Activated CD4-positive, alpha-beta T cell treated with anti-CD3 and anti-CD28 coated beads for 1 hour (primary cell): ENCODE results near the gene PALD1.

Experiments used
- DNase-seq: peaks from one replicate; pipeline ENCODE4 v3.0.0-alpha.2; 2020

Gene PALD1

DNA sequence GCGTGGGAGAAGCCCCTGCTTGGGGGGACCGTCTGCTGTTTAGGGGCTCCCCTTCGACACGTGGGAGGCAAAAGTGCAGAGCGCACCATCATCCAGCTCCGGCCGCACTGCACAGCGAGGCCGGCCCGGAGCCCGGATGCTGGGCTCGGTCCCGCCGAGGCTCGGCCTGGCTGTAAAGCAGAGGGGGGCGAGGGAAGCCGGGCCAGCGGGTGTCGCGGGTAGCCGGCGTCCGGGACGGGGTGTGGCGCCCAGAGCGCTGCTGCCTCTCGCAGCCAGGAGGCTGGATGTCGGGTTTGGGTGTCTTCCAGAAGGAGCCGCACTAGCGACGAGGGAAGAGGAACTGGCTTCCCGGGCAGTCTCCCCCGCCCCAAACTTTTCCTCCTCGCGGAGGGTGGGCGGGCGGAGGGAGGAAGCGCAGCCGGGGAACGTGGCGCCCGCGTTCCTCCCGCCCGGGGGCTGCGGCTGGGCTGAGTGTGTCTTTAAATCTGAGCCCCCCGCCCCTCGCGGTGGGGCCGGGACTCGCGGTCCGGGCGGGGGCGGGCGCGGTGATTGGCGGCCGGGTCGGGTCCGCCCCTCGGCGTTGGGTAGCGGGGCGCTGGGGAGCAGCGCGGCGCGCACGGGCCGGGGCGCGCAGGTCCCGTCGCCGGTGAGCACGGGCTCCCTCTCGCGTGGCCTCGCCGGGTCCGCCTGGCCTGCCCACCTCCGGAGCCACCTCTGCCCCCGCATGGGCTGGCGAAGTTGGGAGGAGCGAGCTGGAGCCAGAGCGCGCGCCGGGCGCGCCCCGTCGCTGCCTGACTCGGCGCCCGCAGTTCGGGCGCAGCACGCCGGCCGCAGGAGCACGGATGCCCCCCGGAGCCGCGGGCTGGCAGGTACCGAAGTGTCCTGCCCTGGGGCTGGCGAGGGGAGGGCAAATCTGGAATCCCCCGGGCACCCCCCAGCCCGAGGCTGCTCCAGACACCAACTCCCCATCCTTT lies at the start of gene PALD1:
PALD1 (plus strand) TSS at position 577 of the 974 bp plus-strand sequence. CDS start 47,185 bp downstream, outside the sequence.
- DNase-seq, result peak; percentile 19

DNA sequence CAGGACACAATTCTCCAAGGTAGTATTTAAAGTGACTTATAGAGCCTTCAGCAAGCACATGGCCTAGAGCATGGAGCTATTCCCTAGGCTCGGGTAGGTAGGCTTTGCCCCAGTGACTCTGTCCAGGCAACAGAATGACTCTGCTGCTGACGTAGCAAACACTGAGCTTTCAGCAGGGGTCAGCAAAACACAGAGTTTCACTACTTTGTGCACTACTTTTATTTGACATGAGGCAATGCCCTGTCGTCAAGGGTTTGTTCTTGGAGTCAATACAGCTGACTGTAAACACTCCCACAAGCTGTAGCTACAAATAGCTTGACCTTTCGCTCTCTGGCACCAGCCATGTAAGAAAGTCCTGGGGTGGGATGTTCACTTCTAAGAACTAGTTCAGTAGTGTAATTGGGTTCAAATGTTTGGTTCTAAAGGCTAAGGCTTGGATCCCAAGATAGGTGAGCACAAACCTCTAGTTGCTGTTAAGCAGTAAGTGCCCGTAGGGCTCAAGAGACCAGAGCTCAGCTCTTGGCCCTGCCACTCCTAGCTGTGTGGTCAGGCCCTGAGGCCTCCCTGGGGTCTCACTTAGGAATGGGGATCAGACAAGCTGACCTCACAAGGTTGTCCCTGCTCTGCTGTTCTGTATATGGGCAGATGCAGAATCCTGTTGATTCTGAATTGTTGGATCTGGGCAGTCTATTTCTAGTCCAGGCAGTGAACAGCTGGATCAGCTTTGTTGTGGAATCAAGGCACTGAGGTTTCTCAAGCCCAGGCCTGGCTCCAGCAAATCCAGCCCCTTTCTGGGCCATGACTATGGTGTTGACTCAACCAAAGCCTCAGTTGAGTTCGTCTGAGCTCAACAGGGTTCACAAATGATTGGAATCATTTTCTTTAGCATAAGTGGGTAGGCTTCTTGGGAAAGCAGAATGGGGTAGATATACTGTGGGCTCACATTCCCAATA lies 47.8 kb upstream of the PALD1 start:
- DNase-seq, result no peak

DNA sequence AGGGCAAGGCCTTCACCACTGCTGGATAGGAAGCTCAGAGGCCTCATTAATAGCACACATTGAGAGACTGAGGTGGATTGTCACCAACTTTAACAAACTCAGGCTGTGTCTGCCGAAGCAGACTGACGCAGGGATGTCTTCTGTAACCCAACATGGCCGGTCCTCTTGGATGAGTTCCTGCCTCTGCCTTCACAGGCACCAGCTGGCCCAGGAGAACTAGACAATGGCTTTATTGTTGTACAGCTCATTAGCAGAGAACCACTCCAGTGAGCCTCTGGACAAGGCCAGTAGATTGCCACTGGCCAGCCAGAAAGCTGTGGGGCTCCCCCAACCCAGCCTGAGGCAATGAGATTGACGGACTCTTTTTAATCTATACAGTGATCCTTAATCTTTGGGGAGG lies 46.5 kb upstream of the PALD1 start:
- no peak for DNase-seq

DNA sequence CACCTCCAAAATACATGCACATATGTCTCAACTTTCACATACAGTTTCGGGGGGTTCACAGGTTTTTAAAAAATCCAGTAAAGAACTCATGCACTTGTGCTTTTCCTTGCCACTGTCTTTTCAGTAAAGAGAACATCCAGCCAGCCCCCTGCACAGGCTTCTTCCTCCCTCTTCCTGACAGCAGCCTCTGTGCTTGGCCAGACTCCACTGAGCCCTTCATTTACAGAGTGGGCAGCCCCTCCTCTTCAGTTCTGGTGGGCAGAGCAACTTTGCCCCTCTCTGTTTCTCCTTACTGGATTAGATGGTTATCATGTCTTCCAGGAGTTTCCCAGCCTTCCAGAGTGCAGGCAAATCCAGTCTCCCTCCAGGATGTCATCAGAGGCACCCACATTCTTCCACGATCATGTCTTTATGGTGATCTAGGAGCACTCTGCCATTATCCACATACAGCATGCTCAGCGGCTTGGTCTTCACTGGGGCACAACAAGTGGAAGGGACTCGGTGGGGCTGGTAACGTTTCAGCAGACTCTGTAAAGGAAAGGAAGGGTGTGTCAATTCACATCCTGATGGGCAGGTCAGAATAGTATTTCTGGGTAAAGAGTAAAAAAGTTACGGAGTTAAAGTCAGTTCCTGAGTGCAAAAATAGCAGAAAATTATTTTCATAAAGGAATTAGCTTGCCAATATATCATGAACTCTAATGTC lies 45.9 kb upstream of the PALD1 start:
- no peak for DNase-seq

DNA sequence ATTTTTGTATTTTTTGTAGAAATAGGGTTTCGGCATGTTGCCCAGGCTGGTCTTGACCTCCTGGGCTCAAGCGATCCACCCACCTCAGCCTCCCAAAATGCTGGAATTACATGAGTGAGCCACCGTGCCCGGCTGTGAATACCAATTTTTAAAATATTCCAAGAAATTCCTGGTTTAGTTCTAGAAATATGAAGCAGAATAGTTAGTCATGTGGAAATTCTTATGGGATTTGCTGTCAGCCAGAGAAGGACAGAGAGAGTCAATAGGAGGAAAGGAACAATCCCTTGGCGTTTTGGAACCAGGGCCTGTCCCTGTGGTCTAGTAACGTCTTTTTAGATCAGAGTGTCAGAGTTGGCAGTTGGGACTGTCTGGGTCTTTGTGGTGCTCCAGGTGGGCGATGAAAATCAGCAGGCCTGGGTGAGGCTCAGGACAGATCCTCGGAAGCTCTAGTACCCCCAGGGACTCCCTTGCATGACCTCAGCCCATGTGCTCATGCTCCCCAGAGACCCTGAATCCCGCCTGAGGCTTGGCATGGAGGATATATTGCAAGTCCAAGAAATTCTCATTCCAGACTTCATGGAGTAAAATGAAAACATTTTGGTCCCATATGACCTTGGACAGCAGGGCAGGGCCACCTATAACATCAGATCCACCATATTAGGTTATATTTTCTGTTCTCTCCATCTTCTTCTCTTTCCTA lies 44.8 kb upstream of the PALD1 start:
- DNase-seq, result no peak

DNA sequence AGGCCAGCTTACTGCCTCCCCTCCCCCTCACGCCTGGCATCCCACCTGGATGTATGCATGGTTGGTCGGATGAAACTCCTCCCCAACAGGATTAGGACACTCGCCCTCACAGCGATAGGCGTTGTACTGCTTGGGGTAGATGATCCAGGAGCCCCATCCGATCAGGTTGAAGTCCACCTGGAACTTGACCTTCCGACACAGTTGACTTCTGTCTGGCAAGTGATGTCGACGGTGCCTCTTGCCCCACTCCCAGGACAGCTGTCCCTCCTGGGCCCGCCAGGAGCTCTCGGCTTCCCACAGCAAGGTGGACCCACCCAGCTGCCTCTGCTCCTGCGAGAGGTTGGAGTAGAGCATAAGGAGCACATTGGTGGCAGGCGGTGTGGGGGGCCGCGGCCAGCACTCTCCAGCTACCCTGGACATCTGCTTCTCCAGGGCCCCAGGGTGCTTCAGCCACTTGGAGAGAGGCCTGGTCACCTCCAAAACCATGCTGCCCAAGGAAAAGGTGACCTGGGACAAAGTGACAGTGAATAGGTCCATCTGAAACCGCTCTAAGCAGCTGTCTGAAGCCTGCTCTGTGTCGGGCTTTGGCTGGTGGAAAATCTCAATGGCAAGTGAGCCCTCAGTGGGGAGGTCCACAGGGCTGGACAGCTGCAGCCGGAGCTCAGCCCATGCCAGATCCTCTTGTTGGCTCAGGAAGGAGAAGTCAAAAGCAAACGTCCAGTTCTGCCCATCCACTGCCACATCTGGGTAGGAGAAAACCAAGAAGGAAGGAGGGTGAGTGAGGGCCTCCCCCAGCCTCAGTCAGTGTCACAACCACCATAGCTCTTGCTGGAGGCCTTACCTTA lies 43.1 kb upstream of the PALD1 start:
- DNase-seq, result no peak

DNA sequence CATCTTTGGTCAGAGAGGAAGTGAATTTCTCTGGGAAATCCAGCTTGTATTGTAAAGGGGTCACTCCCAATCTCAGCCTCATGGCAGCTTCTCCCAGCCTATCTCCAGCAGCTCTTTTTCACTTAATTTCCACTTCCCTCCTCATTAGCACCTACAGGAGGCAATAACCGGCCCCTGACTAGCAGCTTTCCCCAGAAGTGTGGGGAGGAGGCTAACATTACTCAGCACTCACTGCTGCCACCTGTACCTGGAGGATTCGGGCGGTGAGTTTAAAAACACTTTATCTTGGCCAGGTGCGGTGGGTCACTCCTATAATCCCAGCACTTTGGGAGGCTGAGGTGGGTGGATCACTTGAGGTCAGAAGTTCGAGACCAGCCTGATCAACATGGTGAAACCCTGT lies 40.8 kb upstream of the PALD1 start:
- no peak for DNase-seq

DNA sequence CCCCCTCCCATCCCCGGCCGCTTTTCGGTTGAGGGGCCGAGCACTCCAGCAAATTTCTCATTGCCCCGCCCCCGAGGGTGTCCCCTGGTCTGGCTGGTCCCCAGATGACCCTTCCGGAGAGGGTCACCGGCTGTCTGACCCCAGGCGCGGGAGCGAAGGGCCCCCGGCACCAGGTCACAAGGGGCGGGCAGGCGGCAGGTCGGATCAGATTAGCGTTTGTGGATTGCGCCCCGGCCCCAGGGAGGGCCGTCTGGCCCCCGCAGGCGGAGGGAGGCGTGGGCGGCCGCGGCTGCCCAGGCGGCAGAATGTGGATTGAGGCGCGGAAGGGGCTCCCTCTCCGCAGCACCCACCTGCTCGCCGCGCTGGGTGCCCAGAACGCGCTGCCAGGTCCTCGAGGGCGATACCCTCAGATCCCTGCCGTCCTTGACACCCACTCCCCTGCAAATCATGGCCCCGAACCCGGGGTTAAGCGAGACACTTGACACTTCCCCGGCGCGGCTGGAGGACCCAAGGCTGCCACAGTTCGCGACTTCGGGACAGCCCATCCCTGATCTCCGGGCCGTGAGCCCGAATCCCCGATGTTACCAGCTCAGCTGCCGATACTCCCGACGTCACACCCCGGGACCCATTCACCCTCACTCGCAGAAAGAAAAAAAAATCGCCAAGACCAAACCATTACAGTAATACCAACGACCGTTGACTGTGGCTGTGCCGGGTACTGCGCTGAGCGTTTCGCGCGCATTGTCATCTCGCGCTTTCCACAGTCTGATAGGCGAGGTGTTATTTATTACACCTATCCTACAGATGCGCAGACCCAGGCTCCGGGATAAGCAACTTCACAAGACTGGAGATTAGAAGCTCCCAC lies 38.0 kb upstream of the PALD1 start:
- no peak for DNase-seq

DNA sequence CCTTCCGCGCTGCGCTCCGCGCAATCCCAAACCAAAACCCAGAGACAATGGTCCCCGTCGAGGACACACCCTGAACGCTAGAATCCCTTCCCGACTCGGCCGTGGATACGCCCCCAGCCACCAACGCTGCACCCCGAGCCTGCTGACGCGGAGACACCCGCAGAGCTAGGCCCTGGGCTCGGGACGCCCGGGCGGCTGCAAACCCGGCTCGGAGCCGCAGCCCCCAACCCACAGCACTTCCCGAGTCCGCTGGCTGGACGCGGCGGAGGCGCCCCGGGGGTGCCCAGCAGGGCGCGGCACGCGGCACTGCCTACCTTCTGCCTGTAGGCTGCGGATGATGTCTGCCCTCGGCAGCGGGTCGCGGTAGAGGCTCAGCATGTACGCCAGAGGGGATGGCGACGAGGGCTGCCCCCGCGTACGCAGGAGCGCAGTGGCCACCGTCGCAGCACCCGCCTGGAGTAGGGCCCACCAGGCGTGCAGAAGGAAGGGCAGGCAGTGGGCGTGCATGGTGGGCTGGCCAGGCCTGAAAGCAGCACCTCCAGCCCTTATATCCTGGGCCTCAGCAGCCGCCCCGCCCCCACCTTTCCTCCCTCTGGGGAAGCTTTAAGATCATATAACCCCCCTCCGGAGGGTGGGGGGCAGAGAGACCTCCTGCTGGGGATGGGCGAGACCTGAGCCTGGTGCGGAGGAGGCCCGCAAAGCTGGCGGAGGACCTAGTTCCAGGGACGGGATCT lies 37.2 kb upstream of the PALD1 start, which contains the start of gene NODAL:
NODAL (minus strand) TSS at position 521 of the 734 bp plus-strand sequence; CDS start at position 507, 14 bp downstream.
- no peak for DNase-seq

DNA sequence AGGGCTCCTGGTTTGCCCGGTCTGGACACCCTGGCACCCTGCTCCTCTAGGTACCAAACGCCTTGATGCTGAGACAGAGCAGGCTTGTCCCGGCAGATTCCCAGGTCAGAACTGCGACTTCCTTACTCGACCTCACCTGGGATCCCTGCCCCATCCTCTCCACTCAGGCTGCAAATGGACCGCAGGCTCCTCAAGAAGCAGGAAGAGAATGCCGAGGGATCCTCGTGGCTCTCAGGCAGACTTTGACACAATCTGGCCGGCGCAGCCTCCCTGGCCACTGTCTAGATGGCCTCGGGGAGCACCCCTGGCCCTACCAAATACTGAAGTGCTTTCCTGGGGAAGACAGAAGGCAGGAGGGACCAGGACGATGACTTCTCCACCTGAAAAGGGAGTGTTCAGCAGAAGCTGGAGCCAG lies 36.7 kb upstream of the PALD1 start:
- no peak for DNase-seq

DNA sequence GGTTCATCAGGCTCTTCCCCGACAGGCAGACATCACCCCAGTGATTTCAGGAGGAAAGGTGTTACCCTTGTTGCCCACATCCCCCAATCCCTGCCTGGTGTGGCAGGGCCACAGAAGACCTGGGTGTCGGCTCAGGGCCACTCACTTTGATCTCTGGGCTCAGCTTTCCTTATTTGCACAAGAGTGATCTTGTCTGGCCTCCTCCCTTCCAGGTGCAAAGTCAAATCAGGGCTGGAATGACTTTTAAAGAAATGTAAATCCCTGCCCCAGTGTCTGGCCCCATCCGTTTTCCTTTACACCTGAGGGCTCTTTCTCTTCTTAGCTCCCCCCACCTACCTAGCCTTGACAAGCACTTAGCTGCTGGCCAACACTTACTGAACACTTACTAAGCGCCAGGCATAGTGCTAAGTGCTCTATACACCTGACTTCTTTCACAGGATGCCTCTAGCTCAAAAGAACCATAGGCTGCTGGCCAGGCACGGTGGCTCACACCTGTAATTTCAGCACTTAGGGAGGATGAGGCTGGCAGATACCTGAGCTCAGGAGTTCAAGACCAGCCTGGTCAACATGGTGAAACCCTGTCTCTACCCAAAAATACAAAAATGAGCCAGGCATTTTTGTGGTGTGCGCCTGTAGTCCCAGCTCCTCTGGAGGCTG lies 36.1 kb upstream of the PALD1 start:
- DNase-seq, result no peak

DNA sequence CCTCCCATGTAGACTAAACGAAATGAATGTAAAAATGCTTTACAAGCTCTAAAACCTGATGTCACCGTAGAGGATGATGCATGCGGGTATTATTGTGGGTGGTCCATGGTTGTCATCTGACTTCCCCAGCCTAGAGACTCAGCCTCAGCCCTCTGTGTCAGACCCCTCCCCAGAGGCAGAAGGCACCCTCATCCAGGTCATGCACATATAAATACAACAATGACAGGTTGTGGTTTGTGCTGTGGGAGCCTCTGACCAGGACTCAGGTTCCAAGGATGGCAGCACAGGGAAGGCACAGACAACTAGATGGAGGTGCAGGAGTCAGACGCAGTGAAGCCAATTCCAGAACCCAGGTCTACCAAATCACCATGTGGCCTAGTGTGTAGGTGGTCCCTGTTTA lies 33.8 kb upstream of the PALD1 start:
- no peak for DNase-seq

DNA sequence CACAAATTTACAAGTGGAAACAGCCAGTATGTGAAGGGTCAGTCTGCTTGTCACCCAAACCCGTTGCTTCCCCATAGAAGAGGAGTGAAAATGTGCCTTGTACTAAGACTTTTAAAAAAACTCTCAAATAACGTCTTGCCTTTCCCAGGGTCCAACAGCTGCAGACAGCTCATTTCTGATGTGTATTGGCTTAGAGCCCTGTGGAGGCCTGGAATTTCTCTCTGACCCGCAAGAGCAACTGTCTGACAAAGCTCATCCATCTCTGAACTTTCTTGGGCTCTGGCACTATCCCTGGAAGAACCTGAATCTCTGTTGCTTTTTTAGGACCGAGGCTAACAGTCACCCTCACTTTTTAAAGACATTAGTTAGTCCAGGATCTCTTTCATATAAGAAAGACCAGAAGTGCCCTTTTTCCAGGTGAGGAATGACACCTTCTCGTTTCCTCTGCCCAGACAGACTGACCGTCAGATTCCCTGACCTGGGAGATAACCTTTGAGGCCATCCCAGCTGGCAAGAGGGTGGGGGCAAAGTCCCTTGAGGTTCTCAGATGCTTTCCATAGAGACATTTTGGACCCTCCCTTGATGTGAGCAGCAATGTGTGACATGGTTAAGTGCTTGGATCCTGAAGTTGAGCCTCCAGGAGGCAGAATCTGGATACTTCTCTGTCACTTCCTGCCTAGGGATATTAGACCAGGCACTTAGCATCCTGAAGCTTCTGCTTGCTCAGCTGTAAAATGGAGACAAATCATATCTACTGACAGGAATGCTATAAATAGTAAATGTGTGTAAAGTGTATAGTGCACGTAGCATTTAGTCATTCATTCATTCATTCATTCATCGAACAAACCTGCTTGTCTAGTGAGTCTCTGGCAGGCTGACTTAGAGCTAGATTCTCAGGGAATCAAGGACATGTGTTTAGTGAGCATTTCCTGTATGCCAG lies 32.6 kb upstream of the PALD1 start:
- no peak for DNase-seq

DNA sequence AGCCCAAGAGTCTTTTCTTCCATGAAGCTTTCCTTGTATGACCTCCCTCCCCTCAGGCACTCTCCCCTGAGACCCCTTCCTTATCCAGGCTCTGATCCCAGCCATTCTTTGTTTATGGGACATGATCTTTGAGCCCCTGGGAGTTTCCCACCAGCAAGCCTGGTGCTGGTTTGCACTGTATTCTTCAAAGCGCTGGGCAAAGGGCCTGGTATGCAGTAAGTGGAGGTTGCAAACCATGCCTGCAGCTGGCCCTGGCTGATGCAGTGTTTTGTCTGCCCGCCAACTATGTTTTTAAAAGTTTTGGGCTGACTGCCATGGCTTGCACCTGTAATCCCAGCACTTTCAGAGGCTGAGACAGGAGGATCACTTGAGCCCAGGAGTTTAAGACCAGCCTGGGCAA lies 30.3 kb upstream of the PALD1 start:
- DNase-seq, result no peak

DNA sequence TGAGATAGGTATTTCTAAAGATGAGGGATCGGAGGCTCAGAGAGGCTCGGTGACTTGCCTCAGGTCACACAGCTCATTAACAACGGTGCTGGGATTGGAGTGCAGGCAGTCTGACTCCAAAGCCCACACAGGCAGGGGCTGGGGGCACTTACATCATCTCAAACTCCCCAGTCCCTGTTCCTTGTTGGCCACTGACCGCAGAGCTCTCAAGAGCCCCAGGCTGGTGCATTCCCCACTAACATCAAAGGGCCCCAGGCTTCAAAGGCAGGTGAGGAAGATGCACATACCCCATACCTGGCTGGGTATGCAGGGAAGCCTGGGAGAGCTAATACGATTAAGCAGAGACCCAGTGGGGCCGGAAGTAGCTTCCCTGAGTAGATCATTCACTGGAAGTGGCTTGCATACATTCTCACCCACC lies 23.3 kb upstream of the PALD1 start:
- DNase-seq, result no peak

DNA sequence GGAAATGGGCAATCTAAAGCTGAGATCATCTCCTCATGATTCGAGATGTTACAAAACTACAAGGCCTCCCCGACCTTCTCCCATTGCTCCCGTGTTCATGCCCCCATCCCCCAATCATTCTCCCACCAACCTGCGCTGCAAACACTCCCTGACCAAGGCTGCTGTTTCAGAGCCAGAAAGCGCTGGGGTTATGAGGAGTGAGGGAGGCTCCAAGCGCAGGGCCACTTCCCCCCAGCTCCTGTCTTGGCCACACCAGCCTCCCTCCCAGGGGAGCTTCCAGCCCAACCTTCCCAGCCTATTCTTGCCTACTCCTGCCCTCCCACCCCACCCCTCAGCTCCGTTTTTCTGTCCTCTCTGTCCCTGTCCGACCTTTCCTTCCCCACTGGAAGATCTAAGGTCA lies 22.4 kb upstream of the PALD1 start:
- DNase-seq, result no peak

DNA sequence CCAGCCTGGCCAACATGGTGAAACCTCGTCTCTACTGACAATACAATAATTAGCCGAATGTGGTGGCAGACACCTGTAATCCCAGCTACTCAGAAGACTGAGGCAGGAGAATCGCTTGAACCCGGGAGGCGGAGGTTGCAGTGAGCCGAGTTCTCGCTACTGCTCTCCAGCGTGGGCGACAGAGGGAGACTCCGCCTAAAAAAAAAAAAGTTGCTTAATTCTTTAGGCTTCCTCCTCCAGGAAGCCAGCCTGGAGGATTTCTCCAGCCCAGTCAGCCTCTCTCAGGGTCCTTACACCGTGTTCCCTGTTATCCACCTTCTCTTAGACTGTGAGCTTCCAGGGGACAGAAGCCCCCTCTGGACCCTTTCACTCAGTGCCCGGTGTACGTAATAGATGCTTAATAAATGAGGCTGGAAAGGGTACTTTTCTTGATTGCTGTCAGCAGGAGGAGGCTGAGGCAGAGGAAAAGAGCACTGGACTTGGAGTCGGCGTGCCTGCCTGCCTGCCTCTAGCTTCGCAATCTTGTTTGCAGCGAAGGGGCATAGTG lies 20.7 kb upstream of the PALD1 start:
- DNase-seq, result no peak
